LHCN-M2 (cell line): ENCODE measurements around the gene RBM23. TPM values are rescaled to one million over a fixed set of nuclear protein-coding genes. Genes with fewer than 3 reads are reported as not detected.

Experiments
- DNase-seq: peaks from one replicate; pipeline ENCODE4 v3.0.0-alpha.2; 2012; ENCODE audit warnings: low read depth
- total RNA-seq: library from RNA; depleted of rRNA; stranded (reverse); fragments of >200 nt; gene quantifications from 2 replicates; pipeline ENCODE4 v1.2.3, GENCODE V29; 2014; rRNA removed

The RBM23 gene
- total RNA-seq, 1 experiment from 2014 or later = 131 TPM

DNA sequence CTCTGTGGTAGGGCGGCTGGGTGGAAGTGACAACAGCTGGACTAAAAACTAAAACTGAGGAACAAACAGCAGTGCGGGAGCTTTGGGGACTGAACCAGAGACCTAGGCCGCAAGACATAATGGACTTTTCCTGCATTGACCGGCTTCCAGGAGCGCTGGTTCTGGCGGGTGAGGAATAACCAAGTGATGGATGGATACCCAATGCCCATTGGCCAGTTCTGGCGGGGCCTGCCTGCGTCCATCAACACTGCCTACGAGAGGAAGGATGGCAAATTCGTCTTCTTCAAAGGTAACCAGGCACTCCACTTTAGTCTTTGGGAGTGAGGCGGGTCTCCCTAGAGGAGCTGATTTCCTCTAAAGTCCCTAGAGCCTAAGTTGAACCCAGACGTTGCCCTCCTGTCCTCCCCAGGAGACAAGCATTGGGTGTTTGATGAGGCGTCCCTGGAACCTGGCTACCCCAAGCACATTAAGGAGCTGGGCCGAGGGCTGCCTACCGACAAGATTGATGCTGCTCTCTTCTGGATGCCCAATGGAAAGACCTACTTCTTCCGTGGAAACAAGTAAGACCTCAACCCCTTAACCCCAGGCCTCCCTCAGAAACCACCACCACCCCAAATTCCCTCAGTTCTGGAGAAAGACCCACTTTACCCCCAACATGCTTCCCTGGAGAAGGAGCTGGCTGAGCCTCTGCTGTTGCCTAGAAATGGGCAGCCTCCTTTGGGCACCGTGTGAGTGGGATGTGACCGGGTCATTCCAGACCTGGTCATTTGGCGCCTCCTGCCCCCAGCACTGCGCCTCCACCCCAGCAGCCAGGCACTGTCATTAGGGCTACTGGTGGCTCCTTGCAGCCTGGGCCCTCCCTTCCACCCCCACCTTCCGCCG lies 74.5 kb downstream of the RBM23 start:
- DNase-seq = no peak

Other genes with a start within 250 kb of the RBM23 start
- gene OXA1L, start 152.5 kb downstream of the RBM23 start, total RNA-seq = 80.6 and 83.2 TPM in 2 replicates
- 4.2 and 4.6 TPM in 2 replicates for gene SLC7A7, start 103.7 kb downstream of the RBM23 start, total RNA-seq
- gene MRPL52, start 89.3 kb downstream of the RBM23 start, total RNA-seq = 104 and 188 TPM in 2 replicates
- gene MMP14, start 82.6 kb downstream of the RBM23 start, total RNA-seq = 292 and 331 TPM in 2 replicates
- 86.0 and 86.5 TPM in 2 replicates for gene LRP10, start 47.4 kb downstream of the RBM23 start, total RNA-seq
- gene REM2, start 35.9 kb downstream of the RBM23 start, total RNA-seq = 0.06 and 0.13 TPM in 2 replicates
- gene PRMT5, start 10.2 kb upstream of the RBM23 start, total RNA-seq = 51.7 and 66.0 TPM in 2 replicates
- 45.5 and 54.8 TPM in 2 replicates for gene HAUS4, start 37.9 kb upstream of the RBM23 start, total RNA-seq
- 67.1 and 78.4 TPM in 2 replicates for gene AJUBA, start 63.4 kb upstream of the RBM23 start, total RNA-seq
- 4.0 and 8.6 TPM in 2 replicates for gene C14orf93, start 91.0 kb upstream of the RBM23 start, total RNA-seq
- 235 and 240 TPM in 2 replicates for gene PSMB5, start 115.8 kb upstream of the RBM23 start, total RNA-seq
- not detected in 2 replicates for gene PSMB11, start 123.1 kb upstream of the RBM23 start, total RNA-seq
- gene CDH24, start 138.4 kb upstream of the RBM23 start, total RNA-seq = 10.4 and 11.0 TPM in 2 replicates
- 78.7 and 106 TPM in 2 replicates for gene ACIN1, start 176.0 kb upstream of the RBM23 start, total RNA-seq
- 41.9 and 47.0 TPM in 2 replicates for gene C14orf119, start 176.4 kb upstream of the RBM23 start, total RNA-seq
- gene CIROP, start 185.8 kb upstream of the RBM23 start, total RNA-seq = not detected in 2 replicates
- gene CEBPE, start 200.1 kb upstream of the RBM23 start, total RNA-seq = 0.11 TPM in 1 of 2 replicates, not detected in the other